ENCODE measurements around the gene ATXN3L. TPM values are rescaled to one million over a fixed set of nuclear protein-coding genes. Genes with fewer than 3 reads are reported as not detected.
"Not testable (repeated sequence)": the region's sequence is repeated elsewhere in the genome, so short reads cannot be mapped to it uniquely, and the experiment has no call there.

Gene ATXN3L
- total and polyA plus RNA-seq, 4 donors = not detected

GRCh38 chrX:13323241-13323640 lies 3.4 kb upstream of the ATXN3L start:
- H3K4me3 ChIP-seq (ENCODE audit: low read length in 2 of 2) = no peak overlapping the region
- no peaks in the 10 kb centered on the region for H3K36me3 ChIP-seq (ENCODE audit: control insufficient read depth in 1 of 2, insufficient read depth in 2 of 2, low read length in 1 of 2)
- H3K4me1 ChIP-seq (ENCODE audit: control insufficient read depth in 1 of 2, insufficient read depth in 2 of 2, low read length in 2 of 2) = no peaks in the 10 kb centered on the region
- no peak for ATAC-seq (ENCODE audit: low FRiP score)
- intact Hi-C loops (cut with DNase I) = no loop called here
- H3K27ac ChIP-seq (ENCODE audit: low read depth in 1 of 2, low read length in 2 of 2) = no peak overlapping the region
- no peaks in the 10 kb centered on the region for H3K27me3 ChIP-seq (ENCODE audit: control insufficient read depth in 1 of 2, insufficient read depth in 2 of 2, low read length in 1 of 2)
- DNase-seq = no peak
- 76 to 92% methylated on average over 1 of the region's 1 CpG for WGBS, 2 donors
- H3K9me3 ChIP-seq (ENCODE audit: control insufficient read depth, low read length) = no peaks in the 10 kb centered on the region

- no peak for ATAC-seq (ENCODE audit: low FRiP score)
These were observed 2.5 kb downstream of the ATXN3L start for GRCh38 chrX:13317366-13317765.

GRCh38 chrX:13311560-13311959 lies 8.3 kb downstream of the ATXN3L start:
- no peaks in the 10 kb centered on the region for H3K27me3 ChIP-seq (ENCODE audit: control insufficient read depth in 1 of 2, insufficient read depth in 2 of 2, low read length in 1 of 2)
- no peak for DNase-seq
- H3K36me3 ChIP-seq (ENCODE audit: control insufficient read depth in 1 of 2, insufficient read depth in 2 of 2, low read length in 1 of 2) = no peaks in the 10 kb centered on the region
- H3K4me3 ChIP-seq (ENCODE audit: low read length in 2 of 2) = no peak overlapping the region
- no peaks in the 10 kb centered on the region for H3K9me3 ChIP-seq (ENCODE audit: control insufficient read depth, low read length)
- no peak for ATAC-seq (ENCODE audit: low FRiP score)
- 94 to 96% methylated on average over 6 of the region's 6 CpGs for whole genome bisulfite sequencing, 2 donors
- no peak overlapping the region for H3K27ac ChIP-seq (ENCODE audit: low read depth in 1 of 2, low read length in 2 of 2)
- H3K4me1 ChIP-seq (ENCODE audit: control insufficient read depth in 1 of 2, insufficient read depth in 2 of 2, low read length in 2 of 2) = no peaks in the 10 kb centered on the region
- intact Hi-C loops (cut with DNase I) = no loop called here

More at GRCh38 chrX:13317366-13317765, 2.5 kb downstream of the ATXN3L start:
- H3K27ac ChIP-seq (ENCODE audit: low read depth in 1 of 2, low read length in 2 of 2) = no peak overlapping the region
- 92 to 97% methylated on average over 6 of the region's 6 CpGs for WGBS, 2 donors
- no peak for DNase-seq
- no peaks in the 10 kb centered on the region for H3K27me3 ChIP-seq (ENCODE audit: control insufficient read depth in 1 of 2, insufficient read depth in 2 of 2, low read length in 1 of 2)
- H3K9me3 ChIP-seq (ENCODE audit: control insufficient read depth, low read length) = no peaks in the 10 kb centered on the region
- H3K4me1 ChIP-seq (ENCODE audit: control insufficient read depth in 1 of 2, insufficient read depth in 2 of 2, low read length in 2 of 2) = no peaks in the 10 kb centered on the region
- no peaks in the 10 kb centered on the region for H3K36me3 ChIP-seq (ENCODE audit: control insufficient read depth in 1 of 2, insufficient read depth in 2 of 2, low read length in 1 of 2)
- intact Hi-C loops (cut with DNase I) = no loop called here
- H3K4me3 ChIP-seq (ENCODE audit: low read length in 2 of 2) = no peak overlapping the region

DNA sequence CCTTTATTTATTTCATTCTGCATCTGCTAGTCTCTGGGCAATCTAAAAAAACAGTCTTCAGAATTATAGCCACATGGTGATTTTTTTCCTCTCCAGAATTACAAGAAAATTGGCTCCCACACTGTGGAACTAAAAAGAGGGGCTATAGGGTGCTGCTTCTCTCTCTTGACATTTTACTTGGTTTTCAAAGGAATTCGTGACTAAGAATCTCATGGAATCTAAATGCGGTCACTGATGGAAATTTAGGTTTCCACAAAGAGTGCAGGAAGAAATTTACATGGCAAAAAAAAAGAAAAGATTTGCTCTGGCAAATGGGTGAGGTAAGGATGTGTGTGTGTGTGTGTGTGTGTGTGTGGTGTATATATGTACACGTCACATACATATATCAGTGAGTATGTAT lies 10.2 kb downstream of the ATXN3L start:
- Histone ChIP-seq H3K4me3 (ENCODE audit: low read length in 2 of 2) (no peak overlapping the region), H3K27ac (ENCODE audit: low read depth in 1 of 2, low read length in 2 of 2) (no peak overlapping the region), H3K36me3 (ENCODE audit: control insufficient read depth in 1 of 2, insufficient read depth in 2 of 2, low read length in 1 of 2) (no peaks in the 10 kb centered on the region), H3K27me3 (ENCODE audit: control insufficient read depth in 1 of 2, insufficient read depth in 2 of 2, low read length in 1 of 2) (no peaks in the 10 kb centered on the region), H3K9me3 (ENCODE audit: control insufficient read depth, low read length) (no peaks in the 10 kb centered on the region), H3K4me1 (ENCODE audit: control insufficient read depth in 1 of 2, insufficient read depth in 2 of 2, low read length in 2 of 2) (no peaks in the 10 kb centered on the region)
- intact Hi-C loops (cut with DNase I) = no loop called here
- 80 to 95% methylated on average over 3 of the region's 3 CpGs for WGBS, 2 donors
- no peak for DNase-seq
- ATAC-seq (ENCODE audit: low FRiP score) = no peak

GRCh38 chrX:13307041-13307440 lies 12.8 kb downstream of the ATXN3L start:
- Histone ChIP-seq H3K27ac (ENCODE audit: low read depth in 1 of 2, low read length in 2 of 2) (no peak overlapping the region), H3K4me3 (ENCODE audit: low read length in 2 of 2) (no peak overlapping the region), H3K9me3 (ENCODE audit: control insufficient read depth, low read length) (no peaks in the 10 kb centered on the region), H3K4me1 (ENCODE audit: control insufficient read depth in 1 of 2, insufficient read depth in 2 of 2, low read length in 2 of 2) (no peaks in the 10 kb centered on the region), H3K27me3 (ENCODE audit: control insufficient read depth in 1 of 2, insufficient read depth in 2 of 2, low read length in 1 of 2) (no peaks in the 10 kb centered on the region), H3K36me3 (ENCODE audit: control insufficient read depth in 1 of 2, insufficient read depth in 2 of 2, low read length in 1 of 2) (no peaks in the 10 kb centered on the region)
- 88 to 93% methylated on average over 2 of the region's 2 CpGs for WGBS, 2 donors
- no peak for ATAC-seq (ENCODE audit: low FRiP score)
- DNase-seq = no peak
- intact Hi-C loops (cut with DNase I) = no loop called here

DNA sequence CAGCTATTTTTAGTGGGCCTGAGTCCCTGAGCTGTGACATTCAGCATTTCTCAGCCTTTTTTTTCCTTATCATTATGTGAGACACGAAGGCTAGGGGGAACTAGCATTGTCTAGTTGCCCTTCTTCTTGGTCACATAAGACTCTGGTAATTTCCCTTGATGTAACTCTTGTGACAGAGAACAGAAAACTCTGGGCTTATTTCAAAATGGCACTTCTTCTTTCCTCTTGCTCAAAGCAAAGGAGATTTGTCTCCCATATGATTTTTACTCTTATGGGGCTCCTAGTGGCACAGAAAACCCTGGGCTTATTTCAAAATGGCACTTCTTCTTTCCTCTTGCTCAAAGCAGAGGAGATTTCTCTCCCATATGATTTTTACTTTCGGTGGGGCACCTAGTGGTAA lies 14.7 kb downstream of the ATXN3L start:
- no peak for DNase-seq
- H3K27ac ChIP-seq (ENCODE audit: low read depth in 1 of 2, low read length in 2 of 2) = no peak overlapping the region
- no peaks in the 10 kb centered on the region for H3K4me1 ChIP-seq (ENCODE audit: control insufficient read depth in 1 of 2, insufficient read depth in 2 of 2, low read length in 2 of 2)
- no peak overlapping the region for H3K4me3 ChIP-seq (ENCODE audit: low read length in 2 of 2)
- H3K27me3 ChIP-seq (ENCODE audit: control insufficient read depth in 1 of 2, insufficient read depth in 2 of 2, low read length in 1 of 2) = no peaks in the 10 kb centered on the region
- H3K36me3 ChIP-seq (ENCODE audit: control insufficient read depth in 1 of 2, insufficient read depth in 2 of 2, low read length in 1 of 2) = no peaks in the 10 kb centered on the region
- H3K9me3 ChIP-seq (ENCODE audit: control insufficient read depth, low read length) = no peaks in the 10 kb centered on the region
- intact Hi-C loops (cut with DNase I) = no loop called here
- WGBS, 2 donors = 83 to 91% methylated on average over 2 of the region's 2 CpGs
- ATAC-seq (ENCODE audit: low FRiP score) = no peak

DNA sequence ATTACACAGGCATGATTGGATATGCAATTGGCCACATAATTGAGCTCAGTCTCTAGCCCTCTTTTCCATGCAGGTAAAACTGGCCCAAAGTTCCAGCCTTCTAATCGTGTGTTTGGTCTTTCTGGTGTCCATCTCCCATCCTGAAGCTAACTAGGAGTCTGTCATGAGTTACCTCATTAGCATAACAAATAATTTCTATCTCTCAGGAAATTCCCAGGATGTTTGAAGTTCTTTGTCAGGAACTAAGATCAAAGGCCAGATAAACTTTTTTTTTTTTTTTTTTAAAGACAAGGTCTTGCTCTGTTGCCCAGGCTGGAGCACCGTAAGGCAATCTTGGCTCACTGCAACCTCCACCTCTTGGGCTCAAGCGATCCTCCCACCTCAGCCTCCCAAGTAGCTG lies 15.8 kb downstream of the ATXN3L start:
- no peaks in the 10 kb centered on the region for H3K27me3 ChIP-seq (ENCODE audit: control insufficient read depth in 1 of 2, insufficient read depth in 2 of 2, low read length in 1 of 2)
- ATAC-seq (ENCODE audit: low FRiP score) = no peak
- no peaks in the 10 kb centered on the region for H3K4me1 ChIP-seq (ENCODE audit: control insufficient read depth in 1 of 2, insufficient read depth in 2 of 2, low read length in 2 of 2)
- DNase-seq = no peak
- intact Hi-C loops (cut with DNase I) = no loop called here
- H3K27ac ChIP-seq (ENCODE audit: low read depth in 1 of 2, low read length in 2 of 2) = no peak overlapping the region
- H3K9me3 ChIP-seq (ENCODE audit: control insufficient read depth, low read length) = no peaks in the 10 kb centered on the region
- 81 to 91% methylated on average over 3 of the region's 3 CpGs for WGBS, 2 donors
- H3K36me3 ChIP-seq (ENCODE audit: control insufficient read depth in 1 of 2, insufficient read depth in 2 of 2, low read length in 1 of 2) = no peaks in the 10 kb centered on the region
- H3K4me3 ChIP-seq (ENCODE audit: low read length in 2 of 2) = no peak overlapping the region

DNA sequence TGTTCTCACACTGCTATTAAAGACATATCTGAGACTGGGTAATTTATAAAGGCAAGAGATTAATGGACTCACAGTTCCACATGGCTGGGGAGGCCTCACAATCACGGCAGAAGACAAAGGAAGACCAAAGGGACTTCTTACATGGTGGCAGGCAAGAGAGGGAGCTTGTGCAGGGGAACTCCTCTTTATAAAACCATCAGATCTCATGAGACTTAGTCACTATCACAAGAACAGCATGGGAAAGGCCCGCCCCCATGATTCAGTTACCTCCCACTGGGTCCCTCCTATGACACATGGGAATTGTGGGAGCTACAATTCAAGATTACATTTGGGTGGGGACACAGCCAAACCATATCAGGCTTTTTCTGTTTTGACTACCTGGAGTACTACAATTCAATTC lies 16.6 kb downstream of the ATXN3L start:
- H3K27ac ChIP-seq (ENCODE audit: low read depth in 1 of 2, low read length in 2 of 2); H3K36me3 ChIP-seq (ENCODE audit: control insufficient read depth in 1 of 2, insufficient read depth in 2 of 2, low read length in 1 of 2); H3K4me3 ChIP-seq (ENCODE audit: low read length in 2 of 2); H3K9me3 ChIP-seq (ENCODE audit: control insufficient read depth, low read length); H3K4me1 ChIP-seq (ENCODE audit: control insufficient read depth in 1 of 2, insufficient read depth in 2 of 2, low read length in 2 of 2); H3K27me3 ChIP-seq (ENCODE audit: control insufficient read depth in 1 of 2, insufficient read depth in 2 of 2, low read length in 1 of 2); ATAC-seq (ENCODE audit: low FRiP score); DNase-seq; intact Hi-C loops (cut with DNase I): not testable (repeated sequence)
- WGBS, 2 donors = 79 to 94% methylated on average over 2 of the region's 2 CpGs

DNA sequence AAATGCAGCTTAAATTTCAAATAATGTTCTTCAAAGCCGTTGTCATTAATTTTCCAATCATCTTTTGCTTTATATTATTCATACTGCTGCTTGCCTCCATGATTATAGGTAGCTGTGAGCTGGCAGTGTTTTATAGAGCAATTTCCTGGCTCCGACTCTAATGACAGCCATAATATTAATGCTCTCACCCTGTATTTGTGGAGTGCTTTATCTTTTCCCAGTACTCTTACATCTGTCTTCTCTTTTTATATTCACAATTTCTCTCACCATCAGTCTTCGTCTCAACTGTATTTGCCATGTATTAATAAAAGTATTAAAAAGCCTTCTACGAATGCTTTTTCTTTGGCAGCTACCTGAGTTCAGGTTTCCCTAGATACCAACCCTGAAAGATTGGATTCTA lies 21.0 kb downstream of the ATXN3L start:
- Histone ChIP-seq H3K36me3 (ENCODE audit: control insufficient read depth in 1 of 2, insufficient read depth in 2 of 2, low read length in 1 of 2) (no peaks in the 10 kb centered on the region), H3K9me3 (ENCODE audit: control insufficient read depth, low read length) (no peaks in the 10 kb centered on the region), H3K4me3 (ENCODE audit: low read length in 2 of 2) (no peak overlapping the region), H3K27me3 (ENCODE audit: control insufficient read depth in 1 of 2, insufficient read depth in 2 of 2, low read length in 1 of 2) (no peaks in the 10 kb centered on the region), H3K4me1 (ENCODE audit: control insufficient read depth in 1 of 2, insufficient read depth in 2 of 2, low read length in 2 of 2) (no peaks in the 10 kb centered on the region), H3K27ac (ENCODE audit: low read depth in 1 of 2, low read length in 2 of 2) (no peak overlapping the region)
- WGBS, 2 donors = 70 to 85% methylated on average over 4 of the region's 4 CpGs
- ATAC-seq (ENCODE audit: low FRiP score) (no peak), DNase-seq (no peak)
- intact Hi-C loops (cut with DNase I) = no loop called here

Data from aorta (tissue), 5 donors.